Adipocyte (in vitro differentiated cells): ENCODE results near the gene RMDN3.

Experiments used
- DNase-seq: peaks from one replicate; pipeline ENCODE4 v3.0.0-alpha.2; 2015; ENCODE audit warnings: low read depth
- H3K27me3 ChIP-seq: replicated peaks from 2 replicates; pipeline ENCODE4 v1.7.0; 2013; ENCODE audit warnings: mild to moderate bottlenecking, low read length, moderate library complexity; ENCODE audit not compliant: control insufficient read depth, insufficient read depth
- H3K36me3 ChIP-seq: 2 replicates; pipeline ENCODE4 v1.7.0; 2013; ENCODE audit warnings: low read length, mild to moderate bottlenecking, moderate library complexity; ENCODE audit not compliant: control insufficient read depth, insufficient read depth, severe bottlenecking
- H3K4me1 ChIP-seq: 2 replicates; pipeline ENCODE4 v1.7.0; 2013; ENCODE audit warnings: mild to moderate bottlenecking, low read length, moderate library complexity; ENCODE audit not compliant: control insufficient read depth, insufficient read depth
- H3K4me3 ChIP-seq: 2 replicates; pipeline ENCODE4 v1.7.0; 2013; ENCODE audit warnings: mild to moderate bottlenecking, low read length, moderate library complexity
- H3K9ac ChIP-seq: 2 replicates; pipeline ENCODE4 v1.7.0; 2013; ENCODE audit warnings: mild to moderate bottlenecking, low read length, moderate library complexity
- H3K9me3 ChIP-seq: 2 replicates; pipeline ENCODE4 v1.7.0; 2013; ENCODE audit warnings: mild to moderate bottlenecking, low read length, moderate library complexity; ENCODE audit not compliant: control insufficient read depth

Gene RMDN3

DNA sequence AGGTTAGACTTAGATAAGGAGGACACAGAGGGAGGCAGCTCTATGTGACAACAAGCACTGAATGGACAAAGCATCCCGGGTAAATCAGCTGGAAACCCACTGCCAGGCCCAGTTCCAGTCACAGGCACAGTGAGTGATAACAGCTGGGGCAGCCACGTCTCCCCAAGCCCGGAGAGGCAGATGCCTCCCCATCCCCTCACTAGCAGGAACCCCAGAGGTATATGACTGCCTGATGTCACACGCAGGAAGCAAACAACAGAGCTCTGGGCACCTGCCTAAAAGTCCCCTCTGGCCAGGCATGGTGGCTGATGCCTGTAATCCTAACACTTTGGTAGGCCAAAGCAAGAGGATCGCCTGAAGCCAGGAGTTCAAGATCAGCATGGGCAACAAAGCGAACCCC lies 32.9 kb upstream of the RMDN3 start:
- no peak overlapping the region for H3K9ac ChIP-seq
- H3K9me3 ChIP-seq: no peaks in the 10 kb centered on the region
- DNase-seq: no peak
- H3K27me3 ChIP-seq: no peaks in the 10 kb centered on the region
- H3K36me3 ChIP-seq: peaks cover 6% of the 10 kb centered on the region
- H3K4me3 ChIP-seq: no peak overlapping the region
- H3K4me1 ChIP-seq: peaks cover 17% of the 10 kb centered on the region

DNA sequence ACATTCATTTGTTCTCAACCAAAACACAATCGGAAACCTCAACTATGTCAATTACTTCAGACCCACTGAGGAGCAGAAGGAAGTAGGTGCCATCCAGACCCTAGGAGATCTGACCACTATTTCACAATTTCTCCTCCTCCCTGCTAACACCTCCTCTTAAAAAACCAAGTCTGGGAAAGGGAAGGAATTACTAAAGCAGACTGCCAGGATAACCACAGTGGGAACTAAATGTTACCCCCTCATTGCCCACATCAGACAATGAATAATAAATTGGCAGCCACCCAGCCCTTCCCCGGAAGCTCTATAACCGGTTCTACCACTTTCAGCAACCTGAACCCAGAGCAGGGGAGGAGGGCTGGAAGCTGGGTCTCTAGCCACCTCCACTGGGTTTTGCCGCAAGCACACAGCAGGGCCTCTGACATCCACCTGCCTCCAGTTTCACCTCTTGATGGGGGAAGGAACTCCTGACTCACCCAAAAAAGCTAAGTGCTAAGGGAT lies 32.3 kb upstream of the RMDN3 start:
- H3K4me1 ChIP-seq: peaks cover 17% of the 10 kb centered on the region
- H3K9ac ChIP-seq: no peak overlapping the region
- H3K27me3 ChIP-seq: no peaks in the 10 kb centered on the region
- H3K36me3 ChIP-seq: peaks cover 6% of the 10 kb centered on the region
- peak; percentile 54 for DNase-seq
- H3K4me3 ChIP-seq: no peak overlapping the region
- no peaks in the 10 kb centered on the region for H3K9me3 ChIP-seq

DNA sequence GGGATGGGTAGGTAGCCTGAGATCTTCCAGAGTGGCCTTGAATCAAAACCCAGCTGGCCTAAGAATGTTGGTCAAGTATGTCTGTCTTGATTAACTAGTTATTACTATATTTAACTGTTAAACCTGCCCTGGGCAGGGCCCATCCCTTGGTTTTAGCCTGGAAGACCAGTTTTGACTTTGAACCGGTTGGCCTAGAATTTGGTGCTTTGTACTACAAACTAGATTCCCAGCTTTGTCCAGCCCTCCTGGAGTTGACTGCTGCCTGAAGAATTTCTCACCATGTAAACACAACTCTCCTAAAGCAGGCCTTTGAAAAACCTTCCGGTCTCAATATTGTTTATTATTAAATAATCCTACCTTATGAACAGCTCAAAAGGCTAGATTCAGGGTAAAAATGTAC lies 30.8 kb upstream of the RMDN3 start:
- Histone ChIP-seq H3K4me1 (peaks cover 17% of the 10 kb centered on the region), H3K9ac (no peak overlapping the region), H3K4me3 (no peak overlapping the region), H3K36me3 (peaks cover 6% of the 10 kb centered on the region), H3K9me3 (no peaks in the 10 kb centered on the region), H3K27me3 (no peaks in the 10 kb centered on the region)
- DNase-seq: no peak

DNA sequence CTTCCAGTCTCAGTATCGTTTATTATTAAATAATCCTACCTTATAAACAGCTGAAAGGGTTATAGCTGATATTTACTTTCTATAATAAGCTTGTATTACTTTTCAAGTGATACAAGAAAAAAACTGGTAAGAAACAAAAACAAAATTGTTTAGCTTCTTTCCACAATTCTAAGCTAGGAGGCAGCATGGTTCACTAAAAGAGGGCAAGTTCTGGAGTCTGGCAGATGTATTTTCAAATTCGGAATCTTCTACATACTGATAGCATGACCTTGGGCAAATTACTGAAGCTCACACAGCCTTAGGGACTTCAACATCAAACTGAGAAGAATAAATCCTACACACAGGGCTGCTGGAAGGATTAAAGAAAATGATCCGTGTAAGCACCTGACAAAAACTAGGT lies 30.1 kb upstream of the RMDN3 start:
- no peak for DNase-seq
- peaks cover 12% of the 10 kb centered on the region for H3K4me1 ChIP-seq
- no peaks in the 10 kb centered on the region for H3K27me3 ChIP-seq
- H3K9ac ChIP-seq: no peak overlapping the region
- peaks cover 2% of the 10 kb centered on the region for H3K36me3 ChIP-seq
- no peak overlapping the region for H3K4me3 ChIP-seq
- H3K9me3 ChIP-seq: no peaks in the 10 kb centered on the region

DNA sequence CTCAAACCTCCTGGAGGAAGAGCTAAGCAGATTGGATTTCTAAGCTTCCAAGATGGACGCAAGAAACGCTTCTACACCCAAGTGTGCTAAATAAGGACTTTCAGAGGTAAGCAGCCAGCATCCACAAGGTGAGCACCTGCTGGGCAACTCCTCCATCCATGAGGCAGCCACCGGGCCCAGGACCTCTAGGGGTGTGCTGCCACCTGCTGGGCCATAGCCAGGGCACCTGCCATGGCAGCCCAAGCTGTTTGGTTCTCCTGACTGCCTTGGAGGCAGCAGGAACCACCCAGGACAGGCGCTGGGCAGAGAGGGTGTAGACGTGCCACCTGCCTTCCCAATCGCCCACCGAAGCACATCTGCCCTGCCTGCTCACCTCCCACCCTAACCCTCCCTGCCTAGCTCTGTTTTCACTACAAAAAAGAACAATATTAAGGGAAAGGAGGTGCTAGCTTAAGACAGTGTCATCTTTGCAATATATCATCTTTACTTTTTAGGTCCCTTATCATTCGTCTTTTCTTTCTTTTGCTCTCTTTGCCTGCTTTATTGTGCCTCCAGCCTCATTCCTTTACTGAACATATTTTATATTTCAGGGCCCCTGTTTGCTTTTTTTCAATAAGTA lies 27.7 kb upstream of the RMDN3 start:
- peak; percentile 19 for DNase-seq
- no peaks in the 10 kb centered on the region for H3K9me3 ChIP-seq
- peaks cover 14% of the 10 kb centered on the region for H3K36me3 ChIP-seq

DNA sequence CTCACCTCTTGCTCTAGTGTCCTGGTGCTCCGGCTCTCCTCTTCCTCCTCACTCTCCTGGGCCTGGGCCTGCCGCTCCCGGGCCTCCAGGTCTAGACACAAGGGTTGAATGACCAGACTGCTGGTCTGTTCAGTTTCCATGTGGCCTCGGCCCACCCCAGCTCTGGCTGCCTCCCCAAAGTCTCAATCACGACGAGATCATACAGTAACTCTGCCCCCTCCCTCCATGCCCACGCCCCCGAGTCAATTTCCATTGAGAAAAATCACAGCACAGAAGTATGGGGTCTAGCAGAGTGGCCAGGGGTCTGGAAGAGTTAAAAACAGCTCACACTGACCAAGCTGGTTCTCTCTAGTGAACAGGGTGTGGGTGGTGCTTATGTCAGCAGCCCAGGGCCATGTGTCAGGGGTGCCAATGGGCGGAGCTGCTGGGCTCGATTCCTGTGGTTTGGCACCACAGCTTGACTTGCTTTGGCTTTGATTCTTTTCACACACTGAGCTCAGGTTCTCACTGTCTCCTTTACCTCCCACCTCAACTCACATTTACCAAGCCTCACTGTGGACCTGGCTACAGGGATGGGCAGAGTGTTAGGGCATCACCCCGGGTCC lies 21.6 kb upstream of the RMDN3 start:
- H3K27me3 ChIP-seq: no peaks in the 10 kb centered on the region
- H3K9me3 ChIP-seq: no peaks in the 10 kb centered on the region
- H3K9ac ChIP-seq: peak overlapping the region; percentile 5
- no peak overlapping the region for H3K4me3 ChIP-seq
- peaks cover 59% of the 10 kb centered on the region for H3K36me3 ChIP-seq
- peak; percentile 67 for DNase-seq
- H3K4me1 ChIP-seq: peaks cover 18% of the 10 kb centered on the region

More for the DNA sequence above, 27.7 kb upstream of the RMDN3 start:
- H3K27me3 ChIP-seq: no peaks in the 10 kb centered on the region
- no peak overlapping the region for H3K4me3 ChIP-seq
- H3K4me1 ChIP-seq: peaks cover 8% of the 10 kb centered on the region
- H3K9ac ChIP-seq: no peak overlapping the region

DNA sequence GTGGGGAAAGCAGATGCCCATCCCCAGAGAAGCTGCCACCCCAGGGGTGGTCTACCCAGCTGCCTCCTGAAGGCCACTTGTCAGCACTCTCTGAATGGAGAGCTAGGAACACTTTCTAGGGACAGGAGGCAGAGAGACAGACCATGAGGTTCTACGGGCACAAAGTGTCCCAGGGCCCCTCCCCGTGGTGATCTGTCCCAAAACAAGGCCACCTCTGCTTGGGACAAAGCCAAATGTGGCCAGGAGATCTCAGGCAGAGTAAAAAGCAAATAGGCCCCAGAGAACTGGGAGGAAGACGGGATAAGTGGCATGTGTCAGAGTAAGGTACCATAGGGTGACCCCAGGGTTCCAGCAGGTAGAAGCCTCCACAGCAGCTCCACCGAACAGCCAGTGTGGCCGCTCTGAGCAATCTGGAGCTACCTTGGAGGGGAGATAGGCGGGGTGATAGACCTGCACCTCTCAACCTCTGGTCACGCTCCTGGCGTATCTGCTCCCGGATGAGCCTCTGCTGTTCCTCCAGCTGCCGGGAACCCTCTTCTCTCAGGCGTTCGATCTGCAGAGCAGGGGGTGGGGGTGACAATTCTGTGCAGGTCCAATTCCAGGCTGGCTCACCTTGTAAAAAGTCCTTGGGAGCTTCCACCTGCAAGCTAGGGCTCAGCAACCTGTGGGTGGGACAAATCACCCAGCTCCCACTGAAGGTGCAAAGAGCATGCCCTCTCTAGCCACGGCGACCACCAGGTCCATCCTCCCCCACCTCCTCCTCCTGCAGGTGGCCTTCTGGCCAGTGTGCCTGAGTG lies 20.9 kb upstream of the RMDN3 start:
- Histone ChIP-seq H3K4me3 (no peak overlapping the region), H3K27me3 (no peaks in the 10 kb centered on the region), H3K9me3 (no peaks in the 10 kb centered on the region), H3K36me3 (peaks cover 59% of the 10 kb centered on the region), H3K9ac (no peak overlapping the region), H3K4me1 (peaks cover 18% of the 10 kb centered on the region)
- DNase-seq: no peak

DNA sequence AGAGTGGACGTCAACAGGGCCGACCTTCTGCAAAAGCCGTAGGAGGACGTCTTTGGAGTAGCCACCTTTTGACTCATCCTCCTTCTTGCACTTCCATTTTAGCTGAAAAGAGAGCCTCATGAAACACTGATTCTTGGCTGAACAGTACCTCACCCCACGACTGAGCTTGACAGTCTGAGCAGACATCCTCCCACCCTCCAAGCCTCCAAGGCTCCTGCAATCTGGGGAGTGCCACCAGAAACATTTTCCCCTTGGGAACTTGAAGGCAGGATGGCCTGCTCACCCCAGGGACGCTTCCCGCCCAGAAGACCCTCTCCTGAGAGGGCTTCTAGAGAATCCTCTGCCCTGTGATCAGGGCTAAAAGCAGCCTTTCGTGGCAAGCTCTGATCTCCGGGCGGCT lies 20.0 kb upstream of the RMDN3 start:
- Histone ChIP-seq H3K9ac (no peak overlapping the region), H3K9me3 (no peaks in the 10 kb centered on the region), H3K27me3 (no peaks in the 10 kb centered on the region), H3K4me1 (peaks cover 24% of the 10 kb centered on the region), H3K36me3 (peaks cover 59% of the 10 kb centered on the region), H3K4me3 (no peak overlapping the region)
- DNase-seq: no peak

DNA sequence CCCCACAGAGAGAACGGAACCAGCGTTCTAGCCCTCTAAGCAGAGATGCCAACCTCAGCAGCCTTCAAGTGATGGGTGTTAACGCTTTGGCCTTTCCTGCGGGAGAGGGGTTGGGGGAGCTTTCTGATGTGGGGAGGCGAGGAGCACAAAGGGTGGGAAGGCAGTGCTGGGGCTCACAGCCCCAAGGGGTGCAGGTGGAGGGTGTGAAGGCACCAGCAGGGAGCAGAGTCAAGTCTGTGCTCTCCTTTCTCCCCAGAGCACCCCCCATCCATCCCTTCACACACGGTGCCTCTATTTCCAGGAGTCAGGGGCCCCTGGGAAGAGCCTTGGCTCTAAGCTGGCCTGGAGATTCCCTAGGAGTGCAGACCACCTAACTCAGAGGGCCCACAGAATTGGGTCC lies 18.8 kb upstream of the RMDN3 start:
- Histone ChIP-seq H3K4me3 (no peak overlapping the region), H3K4me1 (peaks cover 27% of the 10 kb centered on the region), H3K9me3 (no peaks in the 10 kb centered on the region), H3K36me3 (peaks cover 52% of the 10 kb centered on the region), H3K27me3 (no peaks in the 10 kb centered on the region), H3K9ac (no peak overlapping the region)
- no peak for DNase-seq

DNA sequence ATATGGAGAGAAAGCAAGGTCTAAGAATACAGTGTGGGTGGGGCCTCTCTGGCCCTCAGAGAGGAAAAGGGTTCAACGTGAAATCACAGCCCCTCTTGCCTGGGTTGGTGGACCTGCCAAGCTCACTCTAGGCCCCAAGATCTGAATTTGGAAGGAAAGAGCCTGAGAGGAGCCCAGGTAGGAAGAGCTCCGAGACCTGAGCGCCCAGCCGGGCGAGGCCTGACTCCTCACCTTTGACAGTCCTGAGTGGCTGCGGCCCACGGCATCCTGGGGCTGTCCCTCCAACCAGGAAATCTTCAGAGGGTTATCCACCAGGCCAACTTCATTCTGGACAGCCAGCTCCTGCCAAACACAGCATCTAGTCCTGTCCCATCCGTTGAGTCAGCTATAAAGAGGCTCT lies 18.4 kb upstream of the RMDN3 start:
- Histone ChIP-seq H3K9ac (no peak overlapping the region), H3K9me3 (no peaks in the 10 kb centered on the region), H3K27me3 (no peaks in the 10 kb centered on the region), H3K36me3 (peaks cover 48% of the 10 kb centered on the region), H3K4me1 (peaks cover 27% of the 10 kb centered on the region), H3K4me3 (no peak overlapping the region)
- DNase-seq: no peak

DNA sequence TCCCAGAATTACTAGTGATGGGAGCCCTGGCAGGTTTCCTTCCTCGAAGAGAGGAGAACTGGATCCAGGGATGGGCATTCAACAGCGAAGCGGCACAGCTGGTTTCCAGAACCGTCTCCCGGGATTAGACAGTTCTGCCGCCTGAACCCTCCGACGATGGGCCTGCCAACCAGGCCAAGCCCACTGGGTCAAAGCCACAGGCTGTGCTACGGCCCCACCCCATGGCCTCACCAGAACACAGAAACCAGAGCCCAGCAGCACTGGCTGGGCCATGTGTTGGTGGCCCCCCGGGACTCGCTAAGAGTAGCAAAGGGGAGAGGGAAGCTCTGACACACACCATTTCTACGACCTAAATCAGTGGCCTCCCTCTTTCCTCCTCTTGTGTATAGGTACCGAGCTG lies 17.0 kb upstream of the RMDN3 start:
- Histone ChIP-seq H3K27me3 (no peaks in the 10 kb centered on the region), H3K4me1 (peaks cover 29% of the 10 kb centered on the region), H3K9ac (no peak overlapping the region), H3K9me3 (no peaks in the 10 kb centered on the region), H3K36me3 (peaks cover 49% of the 10 kb centered on the region), H3K4me3 (no peak overlapping the region)
- no peak for DNase-seq
